Measurements from ENCODE around the gene EPS15. TPM values are rescaled to one million over a fixed set of nuclear protein-coding genes. Genes with fewer than 3 reads are reported as not detected.

The EPS15 gene
- total and polyA plus RNA-seq, 12 donors = 31.7 to 180 (median 104) TPM

- no peaks in the 10 kb centered on the region for H3K9me3 ChIP-seq (replicated peaks in 1 of 3)
- WGBS, 4 donors = 31 to 61% (median 36%) methylated on average over 10 to 15 of the region's 15 CpGs
- no peaks in the 10 kb centered on the region for H3K36me3 ChIP-seq (replicated peaks in 1 of 2)
- H3K27ac ChIP-seq = no peak overlapping the region
- TF ChIP-seq CTCF (IDR thresholded peaks at IDR 0.05) (no peak), POLR2A (IDR thresholded peaks at IDR 0.05) (no peak)
- peaks cover 4 to 7% of the 10 kb centered on the region in 2 donors for H3K4me1 ChIP-seq (replicated peaks in 1 of 2)
- no peaks in the 10 kb centered on the region for H3K27me3 ChIP-seq
- peak in 2 of 7 donors; percentile 24 to 48 for DNase-seq
- H3K4me3 ChIP-seq = peak overlapping the region in 1 of 4 donors; percentile 44
- intact Hi-C loops (cut with DNase I) = loop anchor here in 1 of 2 donors (10.0 kb wide), 1 partner anchor 190 kb away; no protein-coding TSS in a partner anchor
Measured at GRCh38 chr1:51345300-51345687, 173.8 kb downstream of the EPS15 start.

GRCh38 chr1:51344602-51345299, 174.3 kb downstream of the EPS15 start:
- Histone ChIP-seq H3K27ac (no peak overlapping the region), H3K9me3 (replicated peaks in 1 of 3) (no peaks in the 10 kb centered on the region), H3K4me1 (replicated peaks in 1 of 2) (peaks cover 4 to 7% of the 10 kb centered on the region in 2 donors), H3K27me3 (no peaks in the 10 kb centered on the region), H3K36me3 (replicated peaks in 1 of 2) (no peaks in the 10 kb centered on the region), H3K4me3 (peak overlapping the region in 1 of 4 donors; percentile 44)
- WGBS, 4 donors = 5 to 16% (median 7%) methylated on average over 11 to 60 of the region's 60 CpGs; no CpG with 5 or more reads in 1 of the 4 donors
- TF ChIP-seq CTCF (IDR thresholded peaks at IDR 0.05) = peak in 1 of 6 experiments; percentile 28
- TF ChIP-seq POLR2A (IDR thresholded peaks at IDR 0.05) = no peak
- peak in 3 of 7 donors; percentile 23 to 48 (median 34) for DNase-seq
- intact Hi-C loops (cut with DNase I) = loop anchor here in 1 of 2 donors (10.0 kb wide), 1 partner anchor 190 kb away; no protein-coding TSS in a partner anchor

- Histone ChIP-seq H3K4me3 (peak overlapping the region in 1 of 4 donors; percentile 44), H3K27me3 (no peaks in the 10 kb centered on the region), H3K4me1 (replicated peaks in 1 of 2) (peaks cover 4 to 7% of the 10 kb centered on the region in 2 donors), H3K9me3 (replicated peaks in 1 of 3) (no peaks in the 10 kb centered on the region), H3K27ac (no peak overlapping the region), H3K36me3 (replicated peaks in 1 of 2) (no peaks in the 10 kb centered on the region)
- DNase-seq = peak in 2 of 7 donors; percentile 23 to 48
- 58 to 78% (median 67%) methylated on average over 4 to 7 of the region's 7 CpGs for WGBS, 4 donors
- intact Hi-C loops (cut with DNase I) = loop anchor here in 1 of 2 donors (10.0 kb wide), 1 partner anchor 191 kb away; no protein-coding TSS in a partner anchor
- TF ChIP-seq POLR2A (IDR thresholded peaks at IDR 0.05) = no peak
- TF ChIP-seq CTCF (IDR thresholded peaks at IDR 0.05) = no peak
Measured at GRCh38 chr1:51344276-51344601, 174.8 kb downstream of the EPS15 start.

- WGBS, 4 donors = 87 to 96% (median 92%) methylated on average over 3 of the region's 3 CpGs
- intact Hi-C loops (cut with DNase I) = loop anchor here in 1 of 2 donors (10.0 kb wide), 1 partner anchor 191 kb away; no protein-coding TSS in a partner anchor
Measured at GRCh38 chr1:51343624-51344023, 175.4 kb downstream of the EPS15 start.

More at GRCh38 chr1:51343624-51344023, 175.4 kb downstream of the EPS15 start:
- TF ChIP-seq POLR2A (IDR thresholded peaks at IDR 0.05) (no peak), CTCF (IDR thresholded peaks at IDR 0.05) (no peak)
- no peaks in the 10 kb centered on the region for H3K9me3 ChIP-seq (replicated peaks in 1 of 3)
- no peaks in the 10 kb centered on the region for H3K36me3 ChIP-seq (replicated peaks in 1 of 2)
- H3K4me3 ChIP-seq = no peak overlapping the region
- no peak overlapping the region for H3K27ac ChIP-seq
- no peaks in the 10 kb centered on the region for H3K27me3 ChIP-seq
- DNase-seq = peak in 1 of 7 donors; percentile 21
- H3K4me1 ChIP-seq (replicated peaks in 1 of 2) = peaks cover 4 to 7% of the 10 kb centered on the region in 2 donors

All from adrenal gland (tissue), 12 donors.